Naive thymus-derived CD4-positive, alpha-beta T cell (primary cell): ENCODE results near the gene HIGD2A. TPM values are rescaled to one million over a fixed set of nuclear protein-coding genes. Genes with fewer than 3 reads are reported as not detected.

Experiments used
- ATAC-seq: fragments of 150-1000 bp; cut with Tn5 transposase; 2 replicates; pipeline ENCODE4 v1.10.0; 2021; ENCODE audit warnings: mild to moderate bottlenecking, moderate library complexity
- CTCF ChIA-PET: fragments of 350-600 bp; sonication (Branson Sonifier 250); formaldehyde crosslinking; loops from one replicate; lab custom pipeline; 2021; ENCODE audit warnings: antibody characterized with exemption; lab: Charles Lee
- POLR2A ChIA-PET: fragments of 350-600 bp; sonication (Branson Sonifier 250); formaldehyde crosslinking; loops from one replicate; lab custom pipeline; 2021; ENCODE audit warnings: antibody characterized with exemption, inconsistent platforms; lab: Charles Lee
- DNase-seq, 9 donors: peaks; one replicate each; pipeline versions ENCODE4 v3.0.0 to v3.0.0-alpha.2; 2020 to 2022; ENCODE audit warnings: mixed read lengths in 1 of 9
- H3K27ac ChIP-seq: one replicate; pipeline ENCODE4 v1.7.0; 2013; ENCODE audit warnings: mild to moderate bottlenecking, low read depth, low read length, moderate library complexity
- H3K27me3 ChIP-seq, 2 donors: one replicate each; pipeline ENCODE4 v1.7.0; 2013; ENCODE audit warnings: low read length in 2 of 2, mild to moderate bottlenecking in 2 of 2, moderate library complexity in 2 of 2; ENCODE audit not compliant: control insufficient read depth in 2 of 2, insufficient read depth in 2 of 2
- H3K36me3 ChIP-seq, 3 experiments: 1 replicate in 2 of 3; 2 replicates in 1 of 3; pipeline ENCODE4 v1.7.0; 2013; ENCODE audit warnings: low read length in 3 of 3, mild to moderate bottlenecking in 3 of 3, moderate library complexity in 1 of 3; ENCODE audit not compliant: insufficient read depth in 3 of 3, control insufficient read depth in 2 of 3
- H3K4me1 ChIP-seq, 2 donors: one replicate each; pipeline ENCODE4 v1.7.0; 2013; ENCODE audit warnings: low read length in 2 of 2, mild to moderate bottlenecking in 2 of 2, moderate library complexity in 1 of 2; ENCODE audit not compliant: control insufficient read depth in 2 of 2, insufficient read depth in 2 of 2
- H3K4me3 ChIP-seq: 2 replicates; pipeline ENCODE4 v1.7.0; 2013; ENCODE audit warnings: mild to moderate bottlenecking, low read length
- H3K9me3 ChIP-seq, 3 experiments: 1 replicate in 2 of 3; 2 replicates in 1 of 3; pipeline ENCODE4 v1.7.0; 2013; ENCODE audit warnings: low read length in 3 of 3; ENCODE audit not compliant: control insufficient read depth in 2 of 3
- H3K27ac Mint-ChIP-seq, 9 donors: one replicate each; pipeline ENCODE4 v1.8.0; 2020 to 2022; ENCODE audit warnings: mixed read lengths in 9 of 9, mild to moderate bottlenecking in 8 of 9, moderate library complexity in 5 of 9, inconsistent platforms in 2 of 9
- H3K27me3 Mint-ChIP-seq, 5 donors: one replicate each; pipeline ENCODE4 v1.8.0; 2021 to 2022; ENCODE audit warnings: mixed read lengths in 5 of 5, mild to moderate bottlenecking in 1 of 5
- H3K36me3 Mint-ChIP-seq, 5 donors: one replicate each; pipeline ENCODE4 v1.8.0; 2020 to 2022; ENCODE audit warnings: mixed read lengths in 5 of 5, mild to moderate bottlenecking in 3 of 5, inconsistent platforms in 1 of 5
- H3K4me1 Mint-ChIP-seq, 7 donors: one replicate each; pipeline ENCODE4 v1.8.0; 2020 to 2022; ENCODE audit warnings: mixed read lengths in 7 of 7, mild to moderate bottlenecking in 3 of 7, inconsistent platforms in 1 of 7
- H3K4me3 Mint-ChIP-seq, 10 donors: one replicate each; pipeline ENCODE4 v1.8.0; 2020 to 2022; ENCODE audit warnings: mild to moderate bottlenecking in 10 of 10, mixed read lengths in 10 of 10, moderate library complexity in 6 of 10, inconsistent platforms in 2 of 10
- H3K9me3 Mint-ChIP-seq, 11 donors: one replicate each; pipeline ENCODE4 v1.8.0; 2020 to 2022; ENCODE audit warnings: mixed read lengths in 11 of 11, mild to moderate bottlenecking in 4 of 11, inconsistent platforms in 1 of 11, moderate library complexity in 1 of 11
- intact Hi-C, 2 donors: fragments of 100-400 bp; cut with micrococcal nuclease; formaldehyde crosslinking; loops; one replicate each; pipeline ENCODE4 v1.15.1; 2023
- polyA plus RNA-seq, 2 donors: library from polyadenylated mRNA; unstranded; fragments of 300-500 nt; fragmentation: Illumina TruSeq; gene quantifications; one replicate each; pipeline ENCODE4 v1.2.3, GENCODE V29; 2021
- total RNA-seq, 6 experiments: library from RNA in 5 of 6; stranded (reverse) in 5 of 6; gene quantifications; 1 replicate in 5 of 6; 2 replicates in 1 of 6; pipeline ENCODE4 v1.2.3 and lab custom pipeline; 2021 to 2026

The HIGD2A gene
- total and polyA plus RNA-seq, 7 experiments from 2014 or later = 86.8 to 282 (median 114) TPM

DNA sequence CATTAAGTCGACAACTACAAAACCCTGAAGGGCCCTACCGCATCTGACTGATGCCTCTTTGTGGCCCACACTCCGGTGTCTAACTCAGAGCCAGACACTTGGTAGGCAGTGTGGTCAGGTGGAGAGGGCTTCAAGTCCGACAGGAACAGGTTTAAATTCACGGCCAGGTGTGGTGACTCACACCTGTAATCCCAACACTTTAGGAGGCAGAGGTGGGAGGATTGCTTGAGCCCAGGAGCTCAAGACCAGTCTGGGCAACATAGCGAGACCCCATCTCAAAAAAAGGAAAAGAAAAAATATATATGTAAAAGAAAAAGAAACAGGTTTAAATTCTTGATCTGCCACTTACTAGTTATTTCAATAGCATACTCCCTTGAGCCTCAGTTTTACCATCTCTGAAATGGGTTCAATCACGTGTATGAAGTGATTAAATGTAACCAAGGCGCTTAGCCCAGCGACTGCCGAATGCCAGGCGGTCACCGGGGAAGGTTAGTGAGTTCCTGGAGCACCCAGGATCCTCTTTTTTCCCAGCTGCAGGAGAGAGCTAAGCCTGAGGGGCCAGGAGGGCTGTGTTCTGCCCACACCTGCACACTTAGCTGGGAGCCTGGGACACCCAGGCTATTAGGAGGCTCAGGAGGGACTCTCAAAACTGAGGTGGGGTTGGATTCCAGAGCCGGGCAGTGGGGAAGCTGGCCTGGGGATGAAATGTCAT, 26.8 kb downstream of the HIGD2A start:
- peaks cover 0 to 5% (median 0%) of the 10 kb centered on the region in 3 experiments for H3K36me3 ChIP-seq
- H3K27ac ChIP-seq = peak overlapping the region; percentile 86
- peak overlapping the region; percentile 52 for H3K4me3 ChIP-seq
- POLR2A ChIA-PET = interaction anchor here (0.6 to 2.9 kb wide), 9 partner anchors 23 to 214 kb away, joined by 3 to 15 read pairs (median 6); partner anchors contain the start of genes KIAA1191 and RNF44
- Mint-ChIP-seq H3K27ac (peak overlapping the region; percentile 48 to 91 (median 87)), H3K27me3 (peaks cover 0 to 12% (median 0%) of the 10 kb centered on the region in 5 donors), H3K4me1 (peaks cover 22 to 57% (median 51%) of the 10 kb centered on the region in 7 donors), H3K4me3 (peak overlapping the region; percentile 74 to 89 (median 84)), H3K9me3 (peaks cover 0 to under 1% (median 0%) of the 10 kb centered on the region in 11 donors), H3K36me3 (peaks cover 0 to 6% (median 3%) of the 10 kb centered on the region in 5 donors)
- CTCF ChIA-PET = interaction anchor here (0.7 to 3.3 kb wide), 10 partner anchors 33 to 686 kb away, joined by 3 to 20 read pairs (median 5); partner anchors contain the start of gene FAF2
- H3K9me3 ChIP-seq = no peaks in the 10 kb centered on the region
- intact Hi-C loops = no loop called here
- ATAC-seq = no peak
- DNase-seq = peak in 2 of 9 donors; percentile 13 to 16
- peaks cover 21 to 28% of the 10 kb centered on the region in 2 donors for H3K4me1 ChIP-seq
- H3K27me3 ChIP-seq = no peaks in the 10 kb centered on the region

DNA sequence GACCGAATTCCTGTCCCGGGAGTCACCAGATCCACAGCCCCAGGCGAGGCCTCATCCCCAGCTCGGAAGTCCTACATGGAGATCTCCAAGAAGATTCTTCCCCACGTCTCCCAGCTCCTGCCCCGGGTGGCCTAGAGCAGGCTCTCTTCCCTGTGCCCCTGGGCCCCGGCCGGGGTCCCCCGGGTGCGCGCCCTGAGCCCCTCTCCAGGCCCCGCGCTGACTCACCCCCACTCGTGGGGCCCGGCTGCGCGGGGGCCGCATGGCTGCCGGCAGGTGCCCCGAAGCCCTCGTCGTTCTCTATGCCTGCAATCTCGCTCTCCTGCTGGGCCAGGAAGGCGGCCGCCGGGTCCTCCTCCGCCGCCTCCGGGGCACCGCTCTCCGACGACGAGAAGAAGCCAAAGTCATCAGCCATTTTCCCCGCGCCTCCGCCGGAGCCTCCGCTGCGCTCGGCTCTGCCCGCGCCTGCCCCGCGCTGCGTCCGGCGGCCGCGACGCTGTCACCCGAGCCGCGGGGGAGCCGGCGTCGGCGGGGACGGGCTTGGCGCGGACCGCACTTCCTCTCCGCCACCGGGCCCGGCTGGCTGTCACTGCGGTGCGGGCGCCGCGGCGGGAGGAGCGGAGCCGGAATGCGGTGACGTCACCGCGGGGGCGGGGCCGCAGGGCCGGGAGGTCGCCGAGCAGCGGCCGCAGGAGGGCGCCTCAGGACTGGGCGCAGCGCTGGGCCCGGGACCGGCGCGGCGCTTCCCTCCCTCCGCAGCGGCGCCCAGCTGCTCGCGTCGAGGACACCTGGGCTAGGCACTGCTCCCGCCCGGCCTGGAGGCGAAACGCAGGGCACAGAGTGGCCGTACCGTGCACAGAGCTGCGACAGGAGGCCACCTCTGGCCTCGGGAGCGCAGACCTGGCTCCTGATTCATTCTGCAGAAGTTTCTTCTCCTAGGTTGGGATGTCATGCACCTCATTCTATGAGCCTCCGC, 27.7 kb downstream of the HIGD2A start, which contains the start of gene CLTB:
CLTB (minus strand) TSS at position 588 of the 973 bp plus-strand sequence; CDS start at position 412, 176 bp downstream.
- POLR2A ChIA-PET = interaction anchor here (0.6 to 3.0 kb wide), 16 partner anchors 24 to 213 kb away, joined by 3 to 20 read pairs (median 6); partner anchors contain the start of genes FAF2, KIAA1191 and RNF44
- ATAC-seq = peak; percentile 97
- peak within 1 kb of the TSS; percentile 52 for H3K4me3 ChIP-seq

DNA sequence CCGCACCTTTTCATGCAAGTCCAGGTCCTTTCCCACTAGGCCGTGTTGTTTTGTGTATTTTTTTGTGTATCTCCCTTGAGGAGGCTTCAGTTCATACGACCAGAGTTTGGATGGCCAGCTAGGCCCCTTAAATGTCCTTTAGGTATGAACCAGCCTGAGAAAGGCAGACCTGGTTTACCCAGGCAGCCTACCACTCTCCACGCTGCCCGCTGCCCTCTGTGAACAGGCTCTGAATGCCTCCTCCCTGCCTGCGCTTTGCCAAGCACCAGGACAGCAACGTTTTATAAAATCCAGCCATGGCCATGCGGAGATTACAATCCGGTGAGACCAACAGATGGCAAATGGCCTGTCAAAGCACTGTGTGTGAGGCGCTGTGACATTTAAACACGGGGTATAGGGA, 28.4 kb downstream of the HIGD2A start:
- DNase-seq (no peak), ATAC-seq (no peak)
- peaks cover 0 to 4% (median 0%) of the 10 kb centered on the region in 11 donors for H3K9me3 Mint-ChIP-seq
- H3K36me3 Mint-ChIP-seq = peaks cover 0 to 3% (median 0%) of the 10 kb centered on the region in 5 donors
- H3K4me1 Mint-ChIP-seq = peaks cover 14 to 47% (median 43%) of the 10 kb centered on the region in 7 donors
- no peaks in the 10 kb centered on the region for H3K36me3 ChIP-seq
- H3K27ac ChIP-seq = peak overlapping the region; percentile 67
- no peaks in the 10 kb centered on the region for H3K27me3 ChIP-seq
- peak overlapping the region; percentile 42 for H3K4me3 ChIP-seq
- CTCF ChIA-PET = interaction anchor here (0.6 to 3.3 kb wide), 12 partner anchors 32 to 687 kb away, joined by 3 to 20 read pairs (median 5); partner anchors contain the start of gene FAF2
- H3K4me3 Mint-ChIP-seq = peak overlapping the region; percentile 69 to 88 (median 78)
- H3K4me1 ChIP-seq = peaks cover 21 to 28% of the 10 kb centered on the region in 2 donors
- H3K9me3 ChIP-seq = no peaks in the 10 kb centered on the region
- POLR2A ChIA-PET = interaction anchor here (0.9 to 3.0 kb wide), 10 partner anchors 31 to 127 kb away, joined by 3 to 20 read pairs (median 6); partner anchors contain the start of genes FAF2, KIAA1191 and RNF44
- peaks cover 0 to 25% (median 0%) of the 10 kb centered on the region in 5 donors for H3K27me3 Mint-ChIP-seq
- peak overlapping the region in 8 of 9 donors; percentile 51 to 89 (median 84) for H3K27ac Mint-ChIP-seq
- intact Hi-C loops = loop anchor here (1.0 to 2.0 kb wide), 15 partner anchors 28 to 241 kb away; partner anchors contain the start of genes FAF2 (in 2 of the 2), RNF44 (in 2 of the 2), TSPAN17 (in 2 of the 2) and ARL10 (in 1 of the 2)

More for the DNA sequence above, 27.7 kb downstream of the HIGD2A start, which contains the start of gene CLTB:
- CTCF ChIA-PET = interaction anchor here (0.6 to 3.3 kb wide), 15 partner anchors 32 to 687 kb away, joined by 3 to 20 read pairs (median 5); partner anchors contain the start of gene FAF2
- Mint-ChIP-seq H3K9me3 (peaks cover 0 to 4% (median 0%) of the 10 kb centered on the region in 11 donors), H3K4me1 (peaks cover 17 to 53% (median 47%) of the 10 kb centered on the region in 7 donors), H3K27ac (peak within 1 kb of the TSS; percentile 71 to 91 (median 87)), H3K36me3 (peaks cover 0 to 3% (median 1%) of the 10 kb centered on the region in 5 donors), H3K27me3 (peaks cover 0 to 19% (median 0%) of the 10 kb centered on the region in 5 donors), H3K4me3 (peak within 1 kb of the TSS; percentile 74 to 89 (median 84))
- intact Hi-C loops = loop anchor here (1.0 to 2.0 kb wide), 15 partner anchors 27 to 242 kb away; partner anchors contain the start of genes FAF2 (in 2 of the 2), RNF44 (in 2 of the 2), TSPAN17 (in 2 of the 2) and ARL10 (in 1 of the 2)
- Histone ChIP-seq H3K27me3 (no peaks in the 10 kb centered on the region), H3K4me1 (peaks cover 21 to 28% of the 10 kb centered on the region in 2 donors), H3K9me3 (no peaks in the 10 kb centered on the region), H3K27ac (peak within 1 kb of the TSS; percentile 86), H3K36me3 (no peaks in the 10 kb centered on the region)
- DNase-seq = peak; percentile 73 to 86 (median 84)

DNA sequence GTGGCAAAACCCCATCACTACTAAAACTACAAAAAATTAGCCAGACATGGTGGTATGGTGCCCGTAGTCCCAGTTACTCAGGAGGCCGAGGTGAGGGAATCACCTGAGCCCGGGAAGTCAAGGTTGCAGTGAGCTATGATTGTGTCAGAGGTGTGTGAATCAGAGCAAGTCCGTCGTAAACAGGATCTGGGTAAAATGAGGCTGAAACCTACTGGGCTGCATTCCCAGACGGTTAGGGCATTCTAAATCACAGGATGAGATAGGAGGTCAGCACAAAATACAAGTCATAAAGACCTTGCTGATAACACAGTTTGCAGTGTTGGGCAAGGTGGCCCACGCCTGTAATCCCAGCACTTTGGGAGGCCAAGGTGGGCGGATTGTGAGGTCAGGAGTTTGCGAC, 29.7 kb downstream of the HIGD2A start:
- Histone ChIP-seq H3K27me3 (no peaks in the 10 kb centered on the region), H3K4me1 (peaks cover 21 to 28% of the 10 kb centered on the region in 2 donors), H3K27ac (no peak overlapping the region), H3K4me3 (no peak overlapping the region), H3K9me3 (no peaks in the 10 kb centered on the region), H3K36me3 (no peaks in the 10 kb centered on the region)
- peaks cover 14 to 37% (median 31%) of the 10 kb centered on the region in 7 donors for H3K4me1 Mint-ChIP-seq
- ChIA-PET CTCF (interaction anchor here (0.6 to 3.3 kb wide), 5 partner anchors 30 to 242 kb away, joined by 3 to 20 read pairs (median 6); partner anchors contain the start of gene FAF2), POLR2A (interaction anchor here (0.6 to 3.0 kb wide), 3 partner anchors 30 to 126 kb away, joined by 3 to 20 read pairs (median 9); partner anchors contain the start of gene FAF2)
- H3K36me3 Mint-ChIP-seq = peaks cover 0 to 4% (median 0%) of the 10 kb centered on the region in 5 donors
- intact Hi-C loops = no loop called here
- peak overlapping the region in 2 of 9 donors; percentile 3 to 57 for H3K27ac Mint-ChIP-seq
- no peak for DNase-seq
- peak overlapping the region in 2 of 10 donors; percentile 13 to 30 for H3K4me3 Mint-ChIP-seq
- H3K27me3 Mint-ChIP-seq = peaks cover 0 to 37% (median 0%) of the 10 kb centered on the region in 5 donors
- no peak for ATAC-seq
- H3K9me3 Mint-ChIP-seq = peaks cover 0 to 4% (median 0%) of the 10 kb centered on the region in 11 donors

DNA sequence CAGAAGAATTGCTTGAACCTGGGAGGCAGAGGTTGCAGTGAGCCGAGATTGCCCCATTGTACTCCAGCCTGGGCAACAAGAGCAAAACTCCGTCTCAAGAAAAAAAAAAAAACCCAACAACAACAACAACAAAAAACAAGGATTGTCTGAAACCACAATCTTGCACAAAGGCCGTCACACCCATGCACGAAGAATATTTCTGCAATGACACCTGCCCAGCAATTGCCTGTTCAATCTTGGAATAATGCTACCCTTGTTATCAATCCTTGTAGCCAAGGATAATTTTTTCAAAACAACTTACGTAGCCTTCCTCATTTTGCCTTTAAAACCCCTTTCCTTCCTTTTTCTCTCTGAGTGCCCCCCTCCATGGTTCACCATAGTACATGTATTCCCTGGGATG, 31.5 kb downstream of the HIGD2A start:
- Histone ChIP-seq H3K27ac (no peak overlapping the region), H3K4me3 (no peak overlapping the region), H3K27me3 (no peaks in the 10 kb centered on the region), H3K9me3 (no peaks in the 10 kb centered on the region), H3K36me3 (no peaks in the 10 kb centered on the region), H3K4me1 (peaks cover 11 to 14% of the 10 kb centered on the region in 2 donors)
- Mint-ChIP-seq H3K9me3 (peaks cover 0 to 5% (median 0%) of the 10 kb centered on the region in 11 donors), H3K36me3 (peaks cover 0 to 4% (median 0%) of the 10 kb centered on the region in 5 donors), H3K27me3 (peaks cover 0 to 41% (median 0%) of the 10 kb centered on the region in 5 donors), H3K4me1 (peaks cover 3 to 21% (median 13%) of the 10 kb centered on the region in 7 donors), H3K27ac (no peak overlapping the region), H3K4me3 (no peak overlapping the region)
- no peak for DNase-seq
- ChIA-PET CTCF (no interaction called here), POLR2A (no interaction called here)
- no peak for ATAC-seq
- intact Hi-C loops = no loop called here
